T-helper 17 cell (primary cell): ENCODE results near the gene SLA2. TPM values are rescaled to one million over a fixed set of nuclear protein-coding genes. Genes with fewer than 3 reads are reported as not detected.

Source experiments
- ATAC-seq: fragments of 150-1000 bp; cut with Tn5 transposase; 2 replicates; pipeline ENCODE4 v1.10.0; 2021; ENCODE audit warnings: mild to moderate bottlenecking, moderate library complexity
- DNase-seq, 3 donors: peaks; one replicate each; pipeline versions ENCODE4 v3.0.0 to v3.0.0-alpha.2; 2020 to 2021
- H3K9me3 ChIP-seq: one replicate; pipeline ENCODE4 v1.7.0; 2013; ENCODE audit warnings: low read length, mild to moderate bottlenecking; ENCODE audit not compliant: control insufficient read depth, poor library complexity, severe bottlenecking
- H3K27ac Mint-ChIP-seq: one replicate; pipeline ENCODE4 v1.8.0; 2022; ENCODE audit warnings: mild to moderate bottlenecking, moderate library complexity, mixed read lengths
- H3K27me3 Mint-ChIP-seq: one replicate; pipeline ENCODE4 v1.8.0; 2022; ENCODE audit warnings: mixed read lengths
- H3K36me3 Mint-ChIP-seq: one replicate; pipeline ENCODE4 v1.8.0; 2022; ENCODE audit warnings: low read depth, mixed read lengths
- H3K4me1 Mint-ChIP-seq: one replicate; pipeline ENCODE4 v1.8.0; 2022; ENCODE audit warnings: mild to moderate bottlenecking, mixed read lengths
- H3K4me3 Mint-ChIP-seq: one replicate; pipeline ENCODE4 v1.8.0; 2022; ENCODE audit warnings: mild to moderate bottlenecking, moderate library complexity, mixed read lengths
- total RNA-seq, 4 donors: library from RNA in 2 of 4; stranded (reverse) in 2 of 4; gene quantifications; one replicate each; pipeline ENCODE4 v1.2.3 and lab custom pipeline; 2022 to 2026

SLA2 gene
- total RNA-seq, 2 donors from 2014 or later: 31.4 to 46.8 TPM

DNA sequence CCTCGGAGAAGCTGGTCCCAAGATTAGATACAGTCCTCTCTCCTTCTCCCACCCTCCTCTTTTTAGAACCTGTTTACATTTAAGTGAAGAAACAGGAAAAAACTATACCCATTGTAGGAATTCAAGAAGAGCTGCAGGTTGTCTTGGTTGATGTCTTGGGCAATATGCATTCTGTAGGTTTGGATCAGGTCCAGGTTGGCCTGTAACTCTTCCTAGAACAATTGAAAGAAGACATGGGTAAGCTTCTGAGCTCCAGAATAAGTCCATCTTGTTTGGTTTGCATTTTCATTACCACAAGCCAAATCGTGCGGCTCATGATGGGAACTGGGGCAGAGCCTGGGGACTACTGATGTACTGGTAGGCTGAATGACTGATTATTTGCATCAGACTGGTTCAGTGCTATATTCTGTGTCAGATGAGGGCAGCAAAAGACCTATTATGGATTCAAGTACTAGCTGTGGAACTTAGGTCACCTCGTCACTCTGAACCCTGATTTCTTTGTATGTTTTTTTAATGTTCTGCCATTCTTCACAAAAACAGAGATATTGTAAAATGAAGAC lies 20.3 kb upstream of the SLA2 start:
- Mint-ChIP-seq H3K27ac (no peak overlapping the region), H3K27me3 (no peaks in the 10 kb centered on the region), H3K4me1 (peaks cover 5% of the 10 kb centered on the region), H3K36me3 (peaks cover 3% of the 10 kb centered on the region), H3K4me3 (no peak overlapping the region)
- no peak for DNase-seq
- ATAC-seq: no peak
- H3K9me3 ChIP-seq: no peaks in the 10 kb centered on the region

DNA sequence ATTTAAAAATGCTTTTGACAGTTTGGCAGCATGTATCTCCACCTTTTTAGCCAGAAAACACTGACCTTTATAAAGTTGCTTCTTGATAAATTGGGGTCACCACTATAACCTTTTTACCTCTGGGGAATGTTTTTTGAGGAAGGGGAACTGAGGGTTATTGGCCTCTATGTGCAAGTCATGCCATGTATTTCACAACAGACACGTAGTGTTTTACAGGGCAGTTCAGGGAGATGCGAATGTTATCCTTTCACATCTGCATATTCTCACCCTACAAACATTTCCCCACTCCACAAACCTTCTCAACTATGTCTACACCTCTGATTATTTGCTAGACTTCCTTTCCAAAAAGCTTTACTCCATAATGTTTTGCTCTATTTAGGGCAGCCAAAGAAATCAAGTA lies 17.0 kb upstream of the SLA2 start:
- no peak for ATAC-seq
- no peak for DNase-seq
- Mint-ChIP-seq H3K4me3 (no peak overlapping the region), H3K27me3 (no peaks in the 10 kb centered on the region), H3K27ac (no peak overlapping the region), H3K4me1 (peaks cover 9% of the 10 kb centered on the region), H3K36me3 (peaks cover 2% of the 10 kb centered on the region)
- H3K9me3 ChIP-seq: no peaks in the 10 kb centered on the region

DNA sequence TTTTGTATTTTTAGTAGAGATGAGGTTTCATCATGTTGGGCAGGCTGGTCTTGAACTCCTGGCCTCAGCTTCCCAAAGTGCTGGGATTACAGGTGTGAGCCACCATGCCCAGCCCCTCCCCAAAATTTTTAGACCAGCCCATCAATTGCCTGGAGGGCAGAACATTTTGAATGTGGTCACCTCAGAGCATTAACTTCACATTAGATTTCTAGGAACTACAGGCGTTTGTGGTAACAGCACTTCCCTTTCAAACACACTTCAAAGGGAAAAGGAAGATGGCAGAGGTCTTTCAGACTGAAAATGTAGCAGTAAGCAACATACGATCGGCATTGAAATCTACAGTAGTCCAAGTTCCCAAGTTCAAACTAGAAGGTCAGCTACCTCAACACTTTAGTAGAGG lies 12.3 kb upstream of the SLA2 start:
- peaks cover 2% of the 10 kb centered on the region for H3K36me3 Mint-ChIP-seq
- H3K4me1 Mint-ChIP-seq: peaks cover 9% of the 10 kb centered on the region
- DNase-seq: no peak
- no peaks in the 10 kb centered on the region for H3K9me3 ChIP-seq
- peak overlapping the region; percentile 39 for H3K27ac Mint-ChIP-seq
- H3K27me3 Mint-ChIP-seq: no peaks in the 10 kb centered on the region
- ATAC-seq: peak; percentile 84
- peak overlapping the region; percentile 74 for H3K4me3 Mint-ChIP-seq

DNA sequence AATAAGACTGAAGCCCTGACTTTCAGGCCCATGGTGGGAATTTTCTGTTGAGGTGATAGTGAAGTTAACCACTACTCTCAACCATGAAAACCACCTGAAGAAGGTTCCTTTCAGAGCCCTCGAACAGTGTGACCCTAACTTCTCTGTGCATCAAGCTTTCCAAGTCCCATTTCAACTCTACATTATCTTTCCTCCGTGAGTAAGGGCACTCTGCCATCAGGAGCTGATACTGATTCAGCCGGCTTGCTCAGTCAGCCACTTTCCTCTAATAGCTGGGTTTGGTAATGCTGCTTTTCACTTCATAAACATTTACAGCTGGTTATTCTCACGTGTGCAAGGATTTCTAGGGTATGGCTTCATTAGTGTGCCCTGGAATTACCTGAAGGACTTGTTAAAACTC lies 10.7 kb upstream of the SLA2 start:
- Mint-ChIP-seq H3K27ac (no peak overlapping the region), H3K4me3 (no peak overlapping the region)

DNA sequence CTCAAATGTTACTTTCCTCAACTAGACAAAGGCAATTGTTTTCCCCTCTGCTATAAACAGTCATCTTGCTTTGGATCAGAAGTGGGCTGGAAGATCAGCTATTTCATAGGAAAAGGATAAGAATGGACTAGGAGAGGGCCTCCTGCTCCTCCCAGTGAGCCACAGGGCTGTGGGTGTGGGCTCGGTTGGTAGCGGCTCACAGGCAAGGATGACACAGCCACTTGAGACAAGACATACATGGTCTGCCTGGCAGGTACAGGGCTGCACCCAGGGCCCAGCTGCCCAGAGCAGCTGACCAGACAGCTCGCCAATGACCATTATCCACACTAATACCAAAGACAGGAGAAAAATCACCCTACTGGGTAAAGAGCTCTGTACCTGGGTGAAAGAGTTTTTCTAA lies 9.0 kb upstream of the SLA2 start:
- DNase-seq (no peak), ATAC-seq (no peak)
- H3K27me3 Mint-ChIP-seq: no peaks in the 10 kb centered on the region
- no peak overlapping the region for H3K4me3 Mint-ChIP-seq
- H3K36me3 Mint-ChIP-seq: peaks cover 4% of the 10 kb centered on the region
- H3K27ac Mint-ChIP-seq: no peak overlapping the region
- peaks cover 7% of the 10 kb centered on the region for H3K4me1 Mint-ChIP-seq
- H3K9me3 ChIP-seq: no peaks in the 10 kb centered on the region

More for the DNA sequence above, 10.7 kb upstream of the SLA2 start:
- peaks cover 6% of the 10 kb centered on the region for H3K36me3 Mint-ChIP-seq
- ATAC-seq (no peak), DNase-seq (no peak)
- no peaks in the 10 kb centered on the region for H3K27me3 Mint-ChIP-seq
- no peaks in the 10 kb centered on the region for H3K9me3 ChIP-seq
- peaks cover 11% of the 10 kb centered on the region for H3K4me1 Mint-ChIP-seq

DNA sequence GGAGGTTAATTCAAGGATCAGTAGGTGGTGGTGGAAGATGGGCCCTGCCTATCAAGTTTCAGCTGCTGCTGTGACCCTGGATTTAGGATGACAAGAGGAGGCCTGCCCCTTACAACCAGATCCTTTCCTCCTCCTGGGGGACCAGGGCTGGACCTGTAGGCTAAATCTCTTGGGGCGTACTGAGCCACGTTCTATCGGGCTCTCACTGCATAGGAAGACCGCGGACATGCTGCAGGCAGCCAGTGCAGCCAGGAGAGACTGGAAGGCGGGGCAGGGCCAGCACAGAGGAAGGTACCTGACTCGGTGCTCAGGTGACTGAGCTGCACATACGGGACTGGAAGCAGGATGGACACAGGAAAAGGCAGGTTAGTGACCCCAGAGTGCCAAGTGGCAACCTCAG lies 8.5 kb upstream of the SLA2 start:
- H3K27ac Mint-ChIP-seq: no peak overlapping the region
- no peaks in the 10 kb centered on the region for H3K27me3 Mint-ChIP-seq
- peaks cover 7% of the 10 kb centered on the region for H3K4me1 Mint-ChIP-seq
- ATAC-seq (no peak), DNase-seq (no peak)
- no peaks in the 10 kb centered on the region for H3K9me3 ChIP-seq
- peaks cover 4% of the 10 kb centered on the region for H3K36me3 Mint-ChIP-seq
- H3K4me3 Mint-ChIP-seq: no peak overlapping the region

DNA sequence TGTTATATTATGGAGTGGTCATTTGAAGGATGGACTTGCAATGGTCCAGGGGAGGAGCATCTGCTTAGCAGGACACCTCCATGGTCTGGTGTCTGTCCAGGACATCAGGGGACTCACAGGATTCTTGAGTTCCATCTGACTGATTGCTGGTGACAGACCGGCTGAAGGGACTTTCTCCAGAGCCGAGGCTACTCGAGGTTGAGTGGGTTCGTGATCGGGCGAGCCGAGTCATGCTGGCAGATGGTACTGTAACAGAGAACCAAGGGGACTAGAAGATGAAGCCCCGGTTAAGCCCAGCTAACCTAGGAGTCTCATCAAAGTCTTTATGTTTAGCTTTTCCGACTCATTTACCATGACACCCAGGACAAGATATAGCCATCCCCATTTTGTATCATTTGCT lies 7.5 kb upstream of the SLA2 start:
- Mint-ChIP-seq H3K36me3 (peaks cover 4% of the 10 kb centered on the region), H3K4me1 (peaks cover 6% of the 10 kb centered on the region), H3K27ac (no peak overlapping the region), H3K4me3 (no peak overlapping the region), H3K27me3 (no peaks in the 10 kb centered on the region)
- ATAC-seq (no peak), DNase-seq (no peak)
- no peaks in the 10 kb centered on the region for H3K9me3 ChIP-seq

DNA sequence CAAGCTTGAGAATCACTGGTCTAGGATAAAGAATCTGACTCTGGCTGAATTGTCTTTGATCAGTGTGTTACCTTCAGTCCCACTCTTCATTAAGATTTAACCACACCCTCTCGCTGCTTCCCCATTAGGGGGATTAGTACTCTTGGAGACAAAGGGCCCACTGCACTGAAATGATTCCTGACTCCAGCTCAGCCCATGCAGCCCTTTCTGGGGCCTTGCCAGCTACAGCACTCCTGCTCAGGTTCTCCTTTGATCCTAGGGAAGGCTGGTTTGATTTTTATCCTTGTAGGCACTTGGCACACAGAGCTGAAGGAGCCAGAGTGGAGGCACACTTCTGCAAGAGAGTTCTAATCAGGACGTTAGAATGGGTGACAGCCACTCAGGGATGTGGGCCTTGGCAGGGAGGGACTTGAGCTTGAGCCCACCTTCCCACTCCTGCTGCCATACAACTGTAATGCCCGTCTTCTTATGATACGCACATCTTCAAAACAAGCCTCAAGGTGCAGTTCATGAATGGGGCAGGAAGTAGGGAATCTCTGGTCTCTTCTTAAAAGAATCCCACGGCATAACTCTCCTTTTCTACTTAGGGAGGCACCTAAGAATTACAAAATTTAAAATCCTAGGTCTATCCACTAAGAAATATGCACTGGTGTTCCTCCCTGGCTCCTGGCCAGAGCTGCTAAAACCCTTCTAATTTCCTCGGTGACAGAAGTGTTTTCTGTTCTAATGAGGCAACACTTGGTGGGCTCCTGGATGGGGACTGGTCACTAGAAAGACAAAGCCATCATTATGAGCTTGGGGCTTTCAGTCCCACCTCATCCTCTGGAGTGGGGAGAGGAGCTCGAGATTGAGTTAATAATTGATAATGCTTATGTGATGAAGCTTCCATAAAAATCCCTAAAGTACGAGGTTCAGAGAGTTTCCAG lies 1.5 kb upstream of the SLA2 start:
- DNase-seq: no peak

DNA sequence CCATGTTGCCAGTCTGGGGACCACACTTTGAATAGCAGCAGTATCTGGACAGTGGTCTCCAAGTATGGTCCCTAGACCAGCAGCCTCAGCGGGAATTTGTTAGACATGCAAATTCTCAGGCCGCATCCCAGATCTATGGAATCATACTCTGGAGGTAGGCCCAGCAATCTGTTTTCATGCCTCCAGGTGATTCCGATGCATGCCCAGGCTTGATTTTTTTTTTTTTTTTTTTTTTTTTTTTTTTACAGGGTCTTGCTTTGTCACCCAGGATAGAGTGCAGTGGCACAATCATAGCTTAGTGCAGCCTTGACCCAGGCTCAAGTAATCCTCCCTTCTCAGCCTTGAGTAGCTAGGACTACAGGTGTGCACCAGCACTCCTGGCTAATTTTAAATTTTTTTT lies 682 bp upstream of the SLA2 start:
- H3K36me3 Mint-ChIP-seq: no peaks in the 10 kb centered on the region
- DNase-seq (no peak), ATAC-seq (no peak)
- H3K27ac Mint-ChIP-seq: peak overlapping the region; percentile 98
- no peaks in the 10 kb centered on the region for H3K27me3 Mint-ChIP-seq
- no peak overlapping the region for H3K4me3 Mint-ChIP-seq
- H3K9me3 ChIP-seq: no peaks in the 10 kb centered on the region
- peaks cover 36% of the 10 kb centered on the region for H3K4me1 Mint-ChIP-seq

More for the DNA sequence above, 1.5 kb upstream of the SLA2 start:
- Mint-ChIP-seq H3K4me3 (no peak overlapping the region), H3K27ac (peak overlapping the region; percentile 98), H3K4me1 (peaks cover 33% of the 10 kb centered on the region), H3K36me3 (no peaks in the 10 kb centered on the region), H3K27me3 (no peaks in the 10 kb centered on the region)
- no peak for ATAC-seq
- H3K9me3 ChIP-seq: no peaks in the 10 kb centered on the region

DNA sequence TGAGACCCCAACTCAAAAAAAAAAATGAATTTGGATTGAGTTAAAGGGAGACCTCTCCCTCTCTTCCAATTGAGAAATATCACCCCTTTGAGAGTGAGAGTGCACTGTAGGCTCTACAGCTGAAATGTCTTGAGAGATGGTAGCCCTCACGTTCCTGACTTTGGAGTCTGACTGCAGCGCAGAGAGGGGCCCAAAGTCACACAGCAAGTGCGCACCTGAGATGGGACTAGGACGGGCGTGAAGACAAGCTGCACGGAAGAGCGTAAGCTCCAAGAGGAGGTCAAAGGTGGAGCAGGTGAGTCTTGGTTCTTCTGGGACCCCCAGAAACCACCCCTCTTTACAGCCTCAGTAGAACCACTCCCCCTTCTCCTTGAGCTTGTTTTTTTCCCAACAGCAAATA lies 643 bp downstream of the SLA2 start:
- peak overlapping the region; percentile 96 for H3K4me3 Mint-ChIP-seq
- H3K4me1 Mint-ChIP-seq: peaks cover 38% of the 10 kb centered on the region
- H3K36me3 Mint-ChIP-seq: no peaks in the 10 kb centered on the region
- no peak for DNase-seq
- ATAC-seq: no peak
- H3K9me3 ChIP-seq: no peaks in the 10 kb centered on the region
- peak overlapping the region; percentile 98 for H3K27ac Mint-ChIP-seq
- no peaks in the 10 kb centered on the region for H3K27me3 Mint-ChIP-seq

DNA sequence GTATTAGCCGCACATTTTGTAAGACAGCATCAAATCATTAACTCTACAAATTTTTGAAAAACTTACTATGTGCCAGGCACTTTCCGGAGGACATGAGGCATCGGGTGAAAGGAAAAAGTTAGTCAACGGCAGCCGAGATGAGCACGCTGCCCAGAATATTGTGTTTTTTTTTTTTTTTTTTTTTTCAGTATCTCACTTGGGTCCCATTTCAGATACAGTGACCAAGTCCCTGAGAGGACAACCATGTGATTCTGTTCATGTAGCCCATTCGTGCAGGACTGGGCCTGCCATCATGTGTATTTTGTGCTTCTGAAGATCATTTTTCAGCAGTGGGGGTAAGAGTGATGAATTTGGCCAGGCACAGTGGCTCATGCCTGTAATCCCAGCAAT lies 1.3 kb downstream of the SLA2 start:
- no peaks in the 10 kb centered on the region for H3K9me3 ChIP-seq
- Mint-ChIP-seq H3K27me3 (no peaks in the 10 kb centered on the region), H3K27ac (peak overlapping the region; percentile 98), H3K4me3 (peak overlapping the region; percentile 96), H3K36me3 (no peaks in the 10 kb centered on the region), H3K4me1 (peaks cover 38% of the 10 kb centered on the region)
- peak; percentile 3 for ATAC-seq
- no peak for DNase-seq

DNA sequence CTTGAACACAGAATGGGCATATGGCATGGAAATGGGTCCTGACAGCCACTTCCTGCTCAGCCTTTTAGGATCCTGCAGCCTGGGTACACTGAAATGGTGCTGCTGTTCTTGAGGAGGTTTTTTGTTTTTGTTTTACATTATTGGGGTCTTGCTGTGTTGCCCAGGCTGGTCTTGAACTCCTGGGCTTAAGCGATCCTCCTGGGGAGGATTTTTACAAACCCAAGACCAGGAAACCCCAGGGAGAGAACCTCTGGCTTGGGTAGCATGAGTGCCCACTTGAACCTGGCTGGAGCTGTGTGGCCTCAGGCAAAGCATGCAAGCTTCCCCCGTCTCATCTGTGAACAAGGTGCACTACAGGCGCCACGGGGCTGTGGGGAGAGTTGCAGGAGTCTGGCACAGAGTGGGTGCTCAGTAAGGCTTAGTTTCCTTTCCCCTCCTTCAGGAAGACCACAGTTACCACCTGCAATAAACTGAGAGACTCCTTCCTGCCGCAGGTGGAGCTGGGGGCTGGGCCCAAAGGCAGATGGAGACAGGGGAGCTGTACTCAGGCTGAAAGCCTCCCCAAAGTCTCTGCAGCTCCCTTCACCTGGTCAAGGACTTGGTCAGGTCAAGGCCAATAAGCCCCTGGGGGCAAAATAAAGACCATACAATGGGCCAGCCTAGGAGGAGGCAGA lies 1.8 kb downstream of the SLA2 start:
- Mint-ChIP-seq H3K4me3 (peak overlapping the region; percentile 96), H3K27me3 (no peaks in the 10 kb centered on the region), H3K4me1 (peaks cover 38% of the 10 kb centered on the region), H3K27ac (peak overlapping the region; percentile 98), H3K36me3 (no peaks in the 10 kb centered on the region)
- peak; percentile 83 for ATAC-seq
- peak in 2 of 3 donors; percentile 31 to 35 for DNase-seq
- no peaks in the 10 kb centered on the region for H3K9me3 ChIP-seq

DNA sequence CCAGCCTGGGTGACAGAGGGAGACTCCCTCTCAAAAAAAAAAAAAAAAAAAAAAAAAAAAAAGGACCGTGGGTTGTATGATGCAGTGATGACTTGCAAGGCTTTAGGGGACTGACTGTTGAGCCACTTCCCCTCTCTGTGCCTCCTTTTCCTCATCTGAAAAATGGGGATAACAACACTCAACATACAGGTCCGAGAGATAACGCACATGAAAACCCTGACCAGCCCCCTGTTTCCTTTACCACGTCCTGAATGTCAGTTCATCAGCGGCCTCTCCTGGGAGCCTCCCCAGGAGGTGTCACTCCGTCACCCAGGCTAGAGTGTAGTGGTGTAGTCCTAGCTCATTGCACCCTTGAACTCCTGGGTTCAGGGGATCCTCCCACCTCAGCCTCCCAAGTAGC lies 3.9 kb downstream of the SLA2 start:
- H3K4me3 Mint-ChIP-seq: peak overlapping the region; percentile 75
- ATAC-seq (no peak), DNase-seq (no peak)
- no peaks in the 10 kb centered on the region for H3K27me3 Mint-ChIP-seq
- H3K9me3 ChIP-seq: no peaks in the 10 kb centered on the region
- H3K4me1 Mint-ChIP-seq: peaks cover 38% of the 10 kb centered on the region
- H3K27ac Mint-ChIP-seq: peak overlapping the region; percentile 98
- no peaks in the 10 kb centered on the region for H3K36me3 Mint-ChIP-seq
